OCI-M2 (cell line): ENCODE measurements around the gene KIF23.

Experiments used
- DNase-seq: peaks from one replicate; lab custom pipeline; 2025; ENCODE audit not compliant: unreplicated experiment; lab: John Stamatoyannopoulos, UW

Gene KIF23

GRCh38 chr15:69463182-69463756 lies 49.1 kb downstream of the KIF23 start:
- no peak for DNase-seq

- DNase-seq = no peak
Measured at GRCh38 chr15:69465253-69465652, 51.1 kb downstream of the KIF23 start.

- DNase-seq = no peak
Measured at GRCh38 chr15:69466733-69467132, 52.6 kb downstream of the KIF23 start.

GRCh38 chr15:69467636-69468035 lies 53.5 kb downstream of the KIF23 start:
- DNase-seq = no peak

- no peak for DNase-seq
Measured at GRCh38 chr15:69468241-69469121, 54.3 kb downstream of the KIF23 start.

- no peak for DNase-seq
Measured at GRCh38 chr15:69469467-69470201, 55.5 kb downstream of the KIF23 start.

GRCh38 chr15:69472046-69472445 lies 57.9 kb downstream of the KIF23 start:
- DNase-seq = no peak

GRCh38 chr15:69472562-69472961 lies 58.4 kb downstream of the KIF23 start:
- DNase-seq = no peak

- DNase-seq = no peak
Measured at GRCh38 chr15:69474291-69474690, 60.1 kb downstream of the KIF23 start.

GRCh38 chr15:69474846-69475455 lies 60.8 kb downstream of the KIF23 start:
- no peak for DNase-seq

GRCh38 chr15:69475769-69476358 lies 61.7 kb downstream of the KIF23 start:
- DNase-seq = no peak

- no peak for DNase-seq
Measured at GRCh38 chr15:69476704-69477473, 62.7 kb downstream of the KIF23 start.

- DNase-seq = no peak
Measured at GRCh38 chr15:69478259-69478781, 64.2 kb downstream of the KIF23 start.

- no peak for DNase-seq
Measured at GRCh38 chr15:69479081-69479480, 64.9 kb downstream of the KIF23 start.

GRCh38 chr15:69479971-69480370 lies 65.8 kb downstream of the KIF23 start:
- no peak for DNase-seq

- no peak for DNase-seq
Measured at GRCh38 chr15:69480932-69481331, 66.8 kb downstream of the KIF23 start.

GRCh38 chr15:69482686-69483256 lies 68.6 kb downstream of the KIF23 start:
- DNase-seq = no peak

- DNase-seq = no peak
Measured at GRCh38 chr15:69484837-69485236, 70.7 kb downstream of the KIF23 start.

- no peak for DNase-seq
Measured at GRCh38 chr15:69486481-69487110, 72.4 kb downstream of the KIF23 start.
